Measurements from ENCODE around the gene AJAP1.
"Not testable (repeated sequence)": the region's sequence is repeated elsewhere in the genome, so short reads cannot be mapped to it uniquely, and the experiment has no call there.

The AJAP1 gene

DNA sequence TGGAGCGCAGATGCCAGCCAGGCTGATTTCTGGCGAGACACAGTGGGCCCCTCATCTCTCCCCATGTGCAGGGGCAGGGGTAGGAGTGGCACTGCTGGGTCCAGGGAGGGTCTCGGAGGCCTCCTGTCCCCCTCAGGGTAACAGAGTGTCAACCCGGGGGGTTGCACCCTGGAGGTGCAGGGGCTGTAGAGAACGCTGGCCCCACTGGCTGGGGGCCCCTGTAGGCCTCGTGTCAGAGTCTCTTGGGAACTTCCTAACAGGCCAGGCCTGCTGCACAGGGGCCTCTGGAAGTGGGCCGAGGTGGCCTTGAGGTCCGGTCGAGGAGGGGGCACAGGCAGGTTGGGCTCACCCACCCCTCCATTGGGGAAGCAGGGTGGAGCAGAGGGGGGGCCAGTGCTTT lies 38.9 kb upstream of the AJAP1 start:
- DNase-seq (ENCODE audit: low read depth in 1 of 2, low spot score in 1 of 2) = no peak
- H3K27me3 ChIP-seq (ENCODE audit: insufficient read depth, poor library complexity, severe bottlenecking) = no peaks in the 10 kb centered on the region
- H3K27ac ChIP-seq (replicated peaks) = no peak overlapping the region
- H3K4me3 ChIP-seq (replicated peaks; ENCODE audit: insufficient read depth, low read length) = no peak overlapping the region
- TF ChIP-seq GABPA (IDR thresholded peaks at IDR 0.05; ENCODE audit: low read depth) (no peak), SPI1 (IDR thresholded peaks at IDR 0.05; ENCODE audit: borderline replicate concordance, low read depth) (no peak), POLR2AphosphoS5 (IDR thresholded peaks at IDR 0.05; ENCODE audit: low read depth) (no peak)
- TF ChIP-seq, protein P1, sequence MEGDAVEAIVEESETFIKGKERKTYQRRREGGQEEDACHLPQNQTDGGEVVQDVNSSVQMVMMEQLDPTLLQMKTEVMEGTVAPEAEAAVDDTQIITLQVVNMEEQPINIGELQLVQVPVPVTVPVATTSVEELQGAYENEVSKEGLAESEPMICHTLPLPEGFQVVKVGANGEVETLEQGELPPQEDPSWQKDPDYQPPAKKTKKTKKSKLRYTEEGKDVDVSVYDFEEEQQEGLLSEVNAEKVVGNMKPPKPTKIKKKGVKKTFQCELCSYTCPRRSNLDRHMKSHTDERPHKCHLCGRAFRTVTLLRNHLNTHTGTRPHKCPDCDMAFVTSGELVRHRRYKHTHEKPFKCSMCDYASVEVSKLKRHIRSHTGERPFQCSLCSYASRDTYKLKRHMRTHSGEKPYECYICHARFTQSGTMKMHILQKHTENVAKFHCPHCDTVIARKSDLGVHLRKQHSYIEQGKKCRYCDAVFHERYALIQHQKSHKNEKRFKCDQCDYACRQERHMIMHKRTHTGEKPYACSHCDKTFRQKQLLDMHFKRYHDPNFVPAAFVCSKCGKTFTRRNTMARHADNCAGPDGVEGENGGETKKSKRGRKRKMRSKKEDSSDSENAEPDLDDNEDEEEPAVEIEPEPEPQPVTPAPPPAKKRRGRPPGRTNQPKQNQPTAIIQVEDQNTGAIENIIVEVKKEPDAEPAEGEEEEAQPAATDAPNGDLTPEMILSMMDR (IDR thresholded peaks at IDR 0.05; ENCODE audit: insufficient read depth, low read length) = no peak
- TF ChIP-seq, protein P2, sequence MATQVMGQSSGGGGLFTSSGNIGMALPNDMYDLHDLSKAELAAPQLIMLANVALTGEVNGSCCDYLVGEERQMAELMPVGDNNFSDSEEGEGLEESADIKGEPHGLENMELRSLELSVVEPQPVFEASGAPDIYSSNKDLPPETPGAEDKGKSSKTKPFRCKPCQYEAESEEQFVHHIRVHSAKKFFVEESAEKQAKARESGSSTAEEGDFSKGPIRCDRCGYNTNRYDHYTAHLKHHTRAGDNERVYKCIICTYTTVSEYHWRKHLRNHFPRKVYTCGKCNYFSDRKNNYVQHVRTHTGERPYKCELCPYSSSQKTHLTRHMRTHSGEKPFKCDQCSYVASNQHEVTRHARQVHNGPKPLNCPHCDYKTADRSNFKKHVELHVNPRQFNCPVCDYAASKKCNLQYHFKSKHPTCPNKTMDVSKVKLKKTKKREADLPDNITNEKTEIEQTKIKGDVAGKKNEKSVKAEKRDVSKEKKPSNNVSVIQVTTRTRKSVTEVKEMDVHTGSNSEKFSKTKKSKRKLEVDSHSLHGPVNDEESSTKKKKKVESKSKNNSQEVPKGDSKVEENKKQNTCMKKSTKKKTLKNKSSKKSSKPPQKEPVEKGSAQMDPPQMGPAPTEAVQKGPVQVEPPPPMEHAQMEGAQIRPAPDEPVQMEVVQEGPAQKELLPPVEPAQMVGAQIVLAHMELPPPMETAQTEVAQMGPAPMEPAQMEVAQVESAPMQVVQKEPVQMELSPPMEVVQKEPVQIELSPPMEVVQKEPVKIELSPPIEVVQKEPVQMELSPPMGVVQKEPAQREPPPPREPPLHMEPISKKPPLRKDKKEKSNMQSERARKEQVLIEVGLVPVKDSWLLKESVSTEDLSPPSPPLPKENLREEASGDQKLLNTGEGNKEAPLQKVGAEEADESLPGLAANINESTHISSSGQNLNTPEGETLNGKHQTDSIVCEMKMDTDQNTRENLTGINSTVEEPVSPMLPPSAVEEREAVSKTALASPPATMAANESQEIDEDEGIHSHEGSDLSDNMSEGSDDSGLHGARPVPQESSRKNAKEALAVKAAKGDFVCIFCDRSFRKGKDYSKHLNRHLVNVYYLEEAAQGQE (IDR thresholded peaks at IDR 0.05; ENCODE audit: insufficient replicate concordance, low read depth) = no peak

DNA sequence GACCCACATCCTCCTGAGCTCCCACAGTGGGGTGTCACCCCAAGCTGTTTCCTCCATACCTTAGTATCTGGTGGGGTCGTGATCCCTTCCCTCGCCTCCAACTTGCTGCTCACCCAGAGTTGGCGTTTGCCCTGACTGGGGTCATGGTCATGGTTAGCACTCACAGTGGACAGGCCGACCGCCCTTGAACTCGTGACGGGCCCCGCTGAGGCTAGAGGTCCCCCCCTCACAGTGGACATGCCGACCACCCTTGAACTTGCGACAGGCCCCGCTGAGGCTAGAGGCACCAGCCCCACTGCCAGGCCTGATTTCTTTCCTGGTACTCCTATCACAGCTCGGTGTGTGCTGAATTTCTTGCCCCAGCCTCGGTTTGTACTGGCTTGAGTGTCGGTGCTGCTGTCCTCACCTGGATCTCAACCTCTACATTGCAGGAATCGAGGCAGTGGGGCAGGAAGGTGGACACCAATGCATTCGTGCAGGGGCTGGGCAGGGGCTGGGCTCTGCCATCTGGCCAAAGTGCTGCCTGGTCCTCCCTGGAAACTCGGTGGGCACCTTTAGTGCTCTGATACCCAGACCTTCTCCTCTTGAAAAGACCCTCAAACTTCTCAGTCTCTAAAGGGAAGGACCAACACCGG lies 37.5 kb upstream of the AJAP1 start:
- H3K27ac ChIP-seq (replicated peaks) = no peak overlapping the region
- no peak overlapping the region for H3K4me3 ChIP-seq (replicated peaks; ENCODE audit: insufficient read depth, low read length)
- TF ChIP-seq, protein P1 (IDR thresholded peaks at IDR 0.05; ENCODE audit: insufficient read depth, low read length) = no peak
- TF ChIP-seq GABPA (IDR thresholded peaks at IDR 0.05; ENCODE audit: low read depth) (no peak), POLR2AphosphoS5 (IDR thresholded peaks at IDR 0.05; ENCODE audit: low read depth) (no peak), SPI1 (IDR thresholded peaks at IDR 0.05; ENCODE audit: borderline replicate concordance, low read depth) (no peak)
- TF ChIP-seq, protein P2 (IDR thresholded peaks at IDR 0.05; ENCODE audit: insufficient replicate concordance, low read depth) = no peak
- DNase-seq (ENCODE audit: low read depth in 1 of 2, low spot score in 1 of 2) = no peak
- no peaks in the 10 kb centered on the region for H3K27me3 ChIP-seq (ENCODE audit: insufficient read depth, poor library complexity, severe bottlenecking)

DNA sequence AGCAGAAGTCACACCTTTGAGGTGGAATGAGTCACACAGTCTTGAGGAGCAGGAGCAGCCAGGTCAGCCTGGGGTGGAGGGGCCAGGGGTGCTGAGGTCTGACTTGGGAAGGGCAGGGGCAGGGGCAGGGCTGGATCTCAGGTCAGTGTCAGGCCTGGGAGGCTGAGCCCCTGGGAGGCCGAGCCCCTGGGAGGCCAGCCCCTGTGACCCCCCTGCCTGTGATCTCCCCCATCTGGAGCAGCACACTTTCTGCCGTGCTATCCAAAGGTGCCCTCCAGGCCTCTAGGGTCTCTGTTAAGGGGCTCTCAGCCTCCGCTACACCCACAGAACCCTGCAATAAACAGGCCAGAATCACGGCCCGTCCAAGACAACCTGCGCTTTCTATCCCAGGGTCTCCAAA lies 36.9 kb upstream of the AJAP1 start:
- no peaks in the 10 kb centered on the region for H3K27me3 ChIP-seq (ENCODE audit: insufficient read depth, poor library complexity, severe bottlenecking)
- H3K27ac ChIP-seq (replicated peaks) = no peak overlapping the region
- no peak overlapping the region for H3K4me3 ChIP-seq (replicated peaks; ENCODE audit: insufficient read depth, low read length)
- TF ChIP-seq POLR2AphosphoS5 (IDR thresholded peaks at IDR 0.05; ENCODE audit: low read depth) (no peak), GABPA (IDR thresholded peaks at IDR 0.05; ENCODE audit: low read depth) (no peak), SPI1 (IDR thresholded peaks at IDR 0.05; ENCODE audit: borderline replicate concordance, low read depth) (no peak)
- TF ChIP-seq, protein P1 (IDR thresholded peaks at IDR 0.05; ENCODE audit: insufficient read depth, low read length) = no peak
- TF ChIP-seq, protein P2 (IDR thresholded peaks at IDR 0.05; ENCODE audit: insufficient replicate concordance, low read depth) = no peak
- no peak for DNase-seq (ENCODE audit: low read depth in 1 of 2, low spot score in 1 of 2)

DNA sequence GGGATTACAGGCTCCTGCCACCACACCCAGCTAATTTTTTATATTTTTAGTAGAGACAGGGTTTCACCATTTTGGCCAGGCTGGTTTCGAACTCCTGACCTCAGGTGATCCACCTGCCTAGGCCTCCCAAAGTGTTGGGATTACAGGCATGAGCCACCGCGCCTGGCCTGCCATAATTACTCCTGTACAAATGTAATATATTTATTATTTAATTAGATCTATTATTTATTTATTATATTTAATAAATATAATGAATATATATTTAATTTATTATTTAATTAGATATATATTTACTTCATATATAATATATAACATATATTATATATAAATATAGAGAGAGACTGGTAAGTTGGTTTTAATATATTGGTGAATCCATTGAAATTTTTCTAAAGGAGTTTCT lies 35.6 kb upstream of the AJAP1 start:
- not testable (repeated sequence) for DNase-seq (ENCODE audit: low read depth in 1 of 2, low spot score in 1 of 2)

More for the DNA sequence above, 35.6 kb upstream of the AJAP1 start:
- not testable (repeated sequence) for H3K4me3 ChIP-seq (replicated peaks; ENCODE audit: insufficient read depth, low read length); H3K27me3 ChIP-seq (ENCODE audit: insufficient read depth, poor library complexity, severe bottlenecking); H3K27ac ChIP-seq (replicated peaks)
